Activated naive CD4-positive, alpha-beta T cell treated with anti-CD3 and anti-CD28 coated beads, Interleukin-2, amount 50 U/mL, for 24 hours (primary cell): ENCODE results near the gene UNC5A.

Experiments
- H3K27ac Mint-ChIP-seq: one replicate; pipeline ENCODE4 v1.8.0; 2021; ENCODE audit warnings: mild to moderate bottlenecking, mixed read lengths
- H3K27me3 Mint-ChIP-seq: one replicate; pipeline ENCODE4 v1.8.0; 2021; ENCODE audit warnings: mixed read lengths
- H3K36me3 Mint-ChIP-seq: one replicate; pipeline ENCODE4 v1.8.0; 2021; ENCODE audit warnings: mixed read lengths
- H3K4me1 Mint-ChIP-seq: one replicate; pipeline ENCODE4 v1.8.0; 2021; ENCODE audit warnings: mixed read lengths
- H3K4me3 Mint-ChIP-seq: one replicate; pipeline ENCODE4 v1.8.0; 2021; ENCODE audit warnings: mild to moderate bottlenecking, mixed read lengths
- H3K9me3 Mint-ChIP-seq: one replicate; pipeline ENCODE4 v1.8.0; 2021; ENCODE audit warnings: mixed read lengths

Gene UNC5A

DNA sequence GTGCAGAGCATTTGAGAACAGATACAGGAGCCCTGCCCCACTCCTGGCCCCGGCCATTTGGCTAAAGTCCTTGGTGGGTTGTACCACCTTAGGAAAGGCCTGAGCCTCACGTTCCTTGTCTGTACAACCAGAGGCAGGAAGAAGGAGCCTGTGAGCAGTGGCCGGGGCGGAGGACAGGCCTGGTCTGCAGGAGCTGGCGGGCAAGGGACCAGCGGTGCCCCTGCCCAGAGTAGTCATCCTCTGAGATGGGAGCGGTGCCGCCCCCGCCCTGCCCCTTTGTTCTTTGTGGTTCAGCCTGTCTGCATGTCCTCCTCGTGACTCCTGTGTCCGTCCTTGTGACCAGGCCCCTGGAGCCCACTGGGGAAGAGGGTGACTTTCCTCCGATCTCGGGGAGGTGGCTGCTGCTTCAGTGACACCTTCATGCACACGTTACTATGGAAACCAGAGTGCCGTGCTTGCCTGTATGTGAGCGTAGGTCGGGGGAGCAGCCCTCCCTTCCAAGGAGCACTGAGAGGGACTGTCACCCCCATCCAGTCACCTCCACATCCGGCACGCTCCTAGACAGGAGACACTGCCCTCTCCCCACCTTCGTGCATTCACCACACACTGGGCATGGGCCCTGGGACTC, 42.9 kb downstream of the UNC5A start:
- Mint-ChIP-seq H3K36me3 (no peaks in the 10 kb centered on the region), H3K4me3 (no peak overlapping the region), H3K27ac (no peak overlapping the region), H3K4me1 (no peaks in the 10 kb centered on the region), H3K27me3 (peaks cover 9% of the 10 kb centered on the region), H3K9me3 (no peaks in the 10 kb centered on the region)

DNA sequence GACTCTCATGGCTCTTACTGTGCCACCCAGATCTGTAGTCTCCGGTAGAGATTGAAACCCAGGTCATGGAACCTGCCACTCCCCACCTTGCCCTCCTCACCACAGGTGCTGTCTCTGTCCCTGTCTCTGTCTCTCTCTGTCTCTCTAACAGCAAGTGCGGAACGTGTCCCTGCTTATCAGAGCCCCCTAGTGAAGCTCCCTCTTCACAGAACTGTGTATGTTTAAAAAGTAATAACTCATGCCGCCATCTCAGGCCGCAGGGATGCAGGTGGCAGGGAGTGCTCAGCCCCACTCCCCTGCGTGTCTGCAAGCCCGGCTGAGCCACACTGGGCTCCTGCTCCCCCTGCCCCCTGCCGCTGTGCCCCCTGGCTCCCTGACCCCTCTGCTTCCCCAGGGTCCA, 43.8 kb downstream of the UNC5A start:
- Mint-ChIP-seq H3K27me3 (peaks cover 10% of the 10 kb centered on the region), H3K4me1 (no peaks in the 10 kb centered on the region), H3K27ac (no peak overlapping the region), H3K36me3 (no peaks in the 10 kb centered on the region), H3K4me3 (no peak overlapping the region), H3K9me3 (no peaks in the 10 kb centered on the region)

DNA sequence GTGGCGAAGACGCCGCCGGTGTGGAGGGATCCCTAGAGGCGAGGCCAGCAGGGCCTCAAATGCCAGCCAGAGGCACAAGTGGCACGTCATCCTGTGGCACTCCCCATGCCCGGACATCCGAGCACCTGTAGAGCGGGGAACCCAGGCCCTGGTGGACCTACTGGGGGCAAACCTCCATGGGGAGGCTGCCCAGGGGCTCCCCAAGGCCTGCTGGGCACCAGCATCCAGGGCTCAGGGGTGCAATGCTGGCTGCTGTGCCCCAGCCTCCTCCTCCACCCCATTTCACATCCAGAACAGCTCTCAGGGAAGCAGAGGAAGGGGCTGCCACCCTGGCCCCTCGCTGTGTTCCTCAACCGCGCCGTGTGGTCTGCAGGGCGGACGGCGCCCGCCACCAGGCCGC, 45.2 kb downstream of the UNC5A start:
- no peak overlapping the region for H3K4me3 Mint-ChIP-seq
- H3K27me3 Mint-ChIP-seq: peaks cover 9% of the 10 kb centered on the region
- no peak overlapping the region for H3K27ac Mint-ChIP-seq
- H3K36me3 Mint-ChIP-seq: no peaks in the 10 kb centered on the region
- no peaks in the 10 kb centered on the region for H3K4me1 Mint-ChIP-seq
- no peaks in the 10 kb centered on the region for H3K9me3 Mint-ChIP-seq

DNA sequence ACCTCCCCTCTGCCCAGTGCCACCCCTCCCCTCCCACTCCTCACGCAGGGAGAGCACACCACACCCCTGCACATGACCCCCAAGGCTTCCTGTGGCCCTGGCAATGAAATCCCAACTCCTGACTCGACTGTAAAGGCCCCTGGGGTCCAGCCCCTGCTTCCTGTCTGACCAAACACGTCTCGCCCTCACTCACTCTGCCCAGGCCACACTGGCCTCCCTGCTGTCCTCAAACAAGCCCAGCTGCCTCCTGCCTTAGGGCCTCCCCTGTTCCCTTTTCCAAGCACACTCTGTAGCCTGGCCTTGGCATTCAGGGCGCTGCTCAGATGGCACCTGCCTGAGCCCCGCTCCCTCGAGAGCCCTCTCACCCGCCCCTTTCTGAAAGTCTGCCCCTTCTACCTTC, 46.4 kb downstream of the UNC5A start:
- no peaks in the 10 kb centered on the region for H3K36me3 Mint-ChIP-seq
- H3K9me3 Mint-ChIP-seq: no peaks in the 10 kb centered on the region
- H3K4me3 Mint-ChIP-seq: no peak overlapping the region
- no peak overlapping the region for H3K27ac Mint-ChIP-seq
- no peaks in the 10 kb centered on the region for H3K4me1 Mint-ChIP-seq
- H3K27me3 Mint-ChIP-seq: peaks cover 11% of the 10 kb centered on the region

DNA sequence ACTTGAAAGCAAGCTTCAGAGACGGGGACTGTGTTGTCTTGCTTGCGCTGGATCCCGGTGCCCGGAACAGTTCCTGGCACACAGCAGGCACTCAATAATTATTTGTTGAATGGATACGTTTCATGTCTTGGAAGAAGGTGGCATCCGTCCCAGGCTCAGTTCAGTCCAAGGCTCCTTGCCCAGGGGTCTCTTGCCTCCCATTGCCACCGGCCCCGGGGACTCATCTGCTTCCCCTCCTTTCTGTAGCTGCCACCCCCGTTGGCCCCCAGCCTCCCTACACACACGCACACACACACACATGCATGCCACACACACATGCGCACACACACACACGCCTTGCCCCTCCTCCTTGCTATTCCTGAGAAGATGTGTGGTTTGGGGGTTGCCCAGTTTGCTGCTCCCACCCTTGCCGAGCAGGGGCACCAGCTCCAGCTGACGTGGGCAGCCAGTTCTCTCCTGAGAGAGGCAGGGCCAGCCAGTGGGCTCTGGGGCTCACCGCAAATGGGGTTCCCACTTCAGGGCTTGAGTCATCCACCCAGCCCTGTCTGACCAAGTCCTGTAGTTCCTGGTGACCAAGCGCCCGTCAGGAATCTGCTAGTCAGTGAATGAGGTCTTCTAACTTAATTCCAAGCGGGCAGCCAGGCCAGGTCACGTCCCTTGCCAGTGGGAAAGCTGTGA, 47.0 kb downstream of the UNC5A start:
- no peak overlapping the region for H3K27ac Mint-ChIP-seq
- no peaks in the 10 kb centered on the region for H3K36me3 Mint-ChIP-seq
- no peaks in the 10 kb centered on the region for H3K9me3 Mint-ChIP-seq
- H3K27me3 Mint-ChIP-seq: peaks cover 11% of the 10 kb centered on the region
- H3K4me1 Mint-ChIP-seq: no peaks in the 10 kb centered on the region
- H3K4me3 Mint-ChIP-seq: no peak overlapping the region

DNA sequence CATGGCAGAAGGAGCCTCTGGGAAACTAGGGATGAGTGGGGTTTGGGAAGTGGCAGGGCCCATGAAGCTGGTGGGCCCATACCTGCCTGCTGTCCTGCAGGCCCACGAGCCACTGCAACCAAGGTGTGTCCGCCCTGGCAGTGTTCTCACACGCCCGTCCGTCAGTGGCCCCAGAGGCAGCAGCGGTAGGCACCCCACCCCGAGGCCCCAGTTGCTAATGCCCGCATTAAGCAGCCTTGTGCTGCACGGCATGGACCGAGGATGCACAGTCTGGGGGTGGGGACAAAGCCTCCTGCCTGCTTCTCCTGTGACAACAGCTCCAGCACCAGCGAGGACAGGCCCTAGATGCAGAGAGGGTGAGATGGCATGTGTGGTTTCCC, 47.5 kb downstream of the UNC5A start:
- H3K4me3 Mint-ChIP-seq: no peak overlapping the region
- no peaks in the 10 kb centered on the region for H3K36me3 Mint-ChIP-seq
- no peaks in the 10 kb centered on the region for H3K4me1 Mint-ChIP-seq
- H3K9me3 Mint-ChIP-seq: no peaks in the 10 kb centered on the region
- H3K27ac Mint-ChIP-seq: no peak overlapping the region
- H3K27me3 Mint-ChIP-seq: peaks cover 11% of the 10 kb centered on the region

DNA sequence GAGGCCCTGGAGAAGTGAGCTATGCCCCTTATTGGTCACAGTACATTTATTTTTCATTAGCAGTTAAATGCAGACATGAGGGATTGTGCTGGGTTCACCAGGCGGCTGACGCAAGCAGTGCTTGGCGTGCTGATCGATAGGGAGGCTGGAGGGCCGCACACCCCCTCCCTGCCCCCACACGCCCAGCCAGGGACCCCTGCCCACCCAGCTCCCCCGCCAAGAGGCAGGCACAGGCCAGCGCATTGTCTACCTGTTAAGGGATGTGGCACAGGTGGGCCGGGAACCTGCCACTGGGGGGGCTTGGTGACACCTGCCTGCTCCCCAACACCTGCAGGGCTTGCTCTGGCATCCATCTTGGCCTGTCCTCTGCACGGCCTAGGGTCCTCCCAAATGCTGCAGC, 49.6 kb downstream of the UNC5A start:
- H3K27ac Mint-ChIP-seq: no peak overlapping the region
- H3K9me3 Mint-ChIP-seq: no peaks in the 10 kb centered on the region
- no peaks in the 10 kb centered on the region for H3K36me3 Mint-ChIP-seq
- H3K4me1 Mint-ChIP-seq: no peaks in the 10 kb centered on the region
- no peak overlapping the region for H3K4me3 Mint-ChIP-seq
- peaks cover 20% of the 10 kb centered on the region for H3K27me3 Mint-ChIP-seq

DNA sequence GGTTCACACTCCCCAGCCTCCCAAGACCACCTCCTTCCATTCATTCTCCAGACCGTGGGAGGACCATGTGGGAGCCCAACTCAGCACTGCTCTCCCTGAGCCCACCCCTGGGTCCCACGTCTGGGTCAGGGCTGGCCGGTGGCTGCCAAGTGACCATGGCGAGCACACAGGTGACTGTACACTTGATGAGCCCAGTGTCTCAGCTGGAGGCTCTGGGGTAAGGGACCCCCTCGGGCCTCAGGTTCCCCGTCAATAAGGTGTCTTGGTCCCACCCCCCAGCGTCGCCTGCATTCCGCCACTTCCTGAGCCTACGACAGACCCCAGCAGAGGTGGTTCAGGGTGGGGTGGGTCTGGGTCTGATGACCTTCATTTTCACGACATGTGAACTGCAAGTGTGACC, 50.0 kb downstream of the UNC5A start:
- Mint-ChIP-seq H3K36me3 (no peaks in the 10 kb centered on the region), H3K9me3 (no peaks in the 10 kb centered on the region), H3K27me3 (peaks cover 20% of the 10 kb centered on the region), H3K4me1 (no peaks in the 10 kb centered on the region), H3K27ac (no peak overlapping the region), H3K4me3 (no peak overlapping the region)

DNA sequence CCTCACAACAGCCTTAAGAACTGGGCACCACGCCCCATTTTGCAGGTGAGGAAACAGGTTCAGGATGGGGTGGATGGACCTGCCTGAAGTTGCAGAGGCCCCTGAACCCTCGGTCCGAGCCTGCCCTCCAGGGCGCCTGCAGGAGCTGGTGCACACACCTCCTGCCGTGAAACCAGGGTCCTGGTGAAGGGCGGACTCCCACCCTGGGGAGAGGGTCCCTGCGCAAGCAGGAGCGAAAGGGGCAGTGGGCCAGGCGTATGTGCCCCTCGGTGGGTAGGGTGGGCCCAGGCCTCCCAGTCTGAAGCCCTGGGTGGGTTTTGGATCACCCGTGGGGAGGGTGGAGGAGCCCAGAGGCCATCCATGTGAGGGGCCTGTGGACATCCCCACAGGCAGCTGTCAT, 50.9 kb downstream of the UNC5A start:
- Mint-ChIP-seq H3K27me3 (peaks cover 23% of the 10 kb centered on the region), H3K9me3 (no peaks in the 10 kb centered on the region), H3K36me3 (no peaks in the 10 kb centered on the region), H3K4me1 (no peaks in the 10 kb centered on the region), H3K4me3 (no peak overlapping the region), H3K27ac (no peak overlapping the region)

DNA sequence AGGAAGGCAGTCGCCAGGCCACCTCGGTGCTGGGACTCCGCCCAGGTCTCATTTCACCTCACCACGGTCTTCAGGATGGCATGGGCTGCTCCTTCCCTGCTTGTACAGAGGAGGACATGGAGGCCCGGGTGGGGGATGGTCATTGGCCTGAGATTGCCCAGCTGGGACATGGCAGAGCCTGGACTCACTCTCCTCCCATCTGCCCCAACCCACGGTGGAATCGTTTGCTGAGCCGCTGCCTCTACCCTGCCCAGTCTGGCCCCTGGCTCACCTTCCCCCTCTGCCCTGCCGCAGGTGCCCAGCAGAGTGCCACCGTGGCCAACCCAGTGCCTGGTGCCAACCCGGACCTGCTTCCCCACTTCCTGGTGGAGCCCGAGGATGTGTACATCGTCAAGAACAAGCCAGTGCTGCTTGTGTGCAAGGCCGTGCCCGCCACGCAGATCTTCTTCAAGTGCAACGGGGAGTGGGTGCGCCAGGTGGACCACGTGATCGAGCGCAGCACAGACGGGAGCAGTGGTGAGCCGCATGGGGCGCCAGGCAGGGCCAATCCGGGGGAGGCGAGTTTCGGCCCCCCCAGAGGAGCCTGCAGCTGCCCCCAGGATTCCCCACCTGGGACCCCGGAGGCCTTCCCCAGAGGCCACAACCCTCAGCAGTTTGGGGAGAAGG, 52.1 kb downstream of the UNC5A start:
- no peaks in the 10 kb centered on the region for H3K36me3 Mint-ChIP-seq
- H3K9me3 Mint-ChIP-seq: no peaks in the 10 kb centered on the region
- H3K4me1 Mint-ChIP-seq: no peaks in the 10 kb centered on the region
- H3K27me3 Mint-ChIP-seq: peaks cover 25% of the 10 kb centered on the region
- no peak overlapping the region for H3K4me3 Mint-ChIP-seq
- no peak overlapping the region for H3K27ac Mint-ChIP-seq

DNA sequence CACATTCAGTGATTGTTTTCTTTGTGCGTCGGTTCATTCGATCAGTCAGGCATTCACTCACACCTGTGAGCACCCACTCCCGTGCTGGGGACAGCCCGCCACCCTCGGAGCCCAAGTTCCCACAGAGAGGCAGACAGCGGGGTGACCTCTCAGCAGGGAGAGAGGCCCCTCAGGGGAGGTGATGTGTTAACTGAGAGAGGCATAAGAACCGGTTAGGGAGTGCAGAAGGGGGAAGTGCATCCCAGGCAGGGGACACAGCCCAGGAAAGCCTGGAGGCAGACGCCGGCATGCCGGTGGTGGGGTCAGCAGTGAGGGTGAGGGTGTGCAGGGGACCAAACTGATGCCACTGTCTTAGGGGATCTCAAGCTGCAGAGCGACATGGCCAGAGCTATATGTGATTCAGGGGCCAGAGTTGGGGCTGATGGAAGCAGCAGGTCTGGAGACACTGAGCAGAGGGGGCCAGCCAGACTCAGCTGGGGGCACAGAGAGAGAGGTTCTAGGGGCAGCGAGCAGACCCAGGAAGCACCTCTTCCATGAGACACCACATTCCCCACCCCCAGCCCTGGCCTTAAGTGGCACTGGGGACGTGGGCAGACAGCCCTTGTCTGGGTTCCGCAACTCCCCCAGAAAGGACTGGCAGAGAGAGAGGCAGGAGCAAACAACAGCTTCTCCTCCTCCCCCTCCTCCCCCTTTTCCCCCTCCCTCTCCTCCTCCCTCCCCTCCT, 52.8 kb downstream of the UNC5A start:
- Mint-ChIP-seq H3K4me3 (no peak overlapping the region), H3K9me3 (no peaks in the 10 kb centered on the region), H3K36me3 (no peaks in the 10 kb centered on the region), H3K27me3 (peaks cover 22% of the 10 kb centered on the region), H3K27ac (no peak overlapping the region), H3K4me1 (no peaks in the 10 kb centered on the region)

DNA sequence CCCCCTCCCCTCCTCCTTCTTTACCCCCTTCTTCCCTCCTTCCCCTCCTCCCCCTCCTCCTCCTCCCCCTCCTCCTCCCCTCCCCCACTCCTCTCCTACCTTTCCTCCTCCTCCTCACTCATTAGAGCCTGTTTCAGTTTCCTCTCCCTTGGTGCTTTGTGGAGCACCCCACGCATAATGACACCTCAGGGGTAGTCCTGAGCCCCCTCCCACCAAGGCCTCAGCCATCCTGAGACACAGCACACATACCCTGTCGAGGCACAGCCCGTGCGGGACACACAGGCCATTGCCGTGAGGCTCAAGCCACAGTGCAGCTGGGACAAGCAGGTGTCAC, 53.4 kb downstream of the UNC5A start:
- Mint-ChIP-seq H3K36me3 (no peaks in the 10 kb centered on the region), H3K27ac (no peak overlapping the region), H3K4me3 (no peak overlapping the region), H3K27me3 (peaks cover 21% of the 10 kb centered on the region), H3K4me1 (no peaks in the 10 kb centered on the region), H3K9me3 (no peaks in the 10 kb centered on the region)

DNA sequence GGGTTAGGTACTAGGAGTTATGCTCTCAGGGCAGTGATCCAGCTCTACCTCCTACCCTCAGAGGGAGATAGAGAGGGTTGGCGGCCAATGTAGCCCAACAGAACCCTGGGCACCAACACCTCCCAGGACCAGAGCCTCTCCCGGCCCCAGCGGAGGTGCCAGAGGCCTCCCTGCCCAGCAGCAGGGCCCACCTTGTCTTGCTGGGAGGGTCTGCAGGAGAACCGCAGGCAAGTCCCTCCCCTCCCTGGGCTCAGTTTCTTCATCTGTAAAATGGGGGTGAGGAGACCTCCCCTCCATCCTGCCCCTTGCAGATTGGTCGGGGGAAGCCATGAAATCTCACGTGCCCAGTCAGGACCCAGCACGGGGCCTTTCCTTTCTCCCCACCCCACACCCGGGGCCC, 54.4 kb downstream of the UNC5A start:
- H3K9me3 Mint-ChIP-seq: no peaks in the 10 kb centered on the region
- no peaks in the 10 kb centered on the region for H3K4me1 Mint-ChIP-seq
- peaks cover 21% of the 10 kb centered on the region for H3K27me3 Mint-ChIP-seq
- no peak overlapping the region for H3K4me3 Mint-ChIP-seq
- no peaks in the 10 kb centered on the region for H3K36me3 Mint-ChIP-seq
- no peak overlapping the region for H3K27ac Mint-ChIP-seq

DNA sequence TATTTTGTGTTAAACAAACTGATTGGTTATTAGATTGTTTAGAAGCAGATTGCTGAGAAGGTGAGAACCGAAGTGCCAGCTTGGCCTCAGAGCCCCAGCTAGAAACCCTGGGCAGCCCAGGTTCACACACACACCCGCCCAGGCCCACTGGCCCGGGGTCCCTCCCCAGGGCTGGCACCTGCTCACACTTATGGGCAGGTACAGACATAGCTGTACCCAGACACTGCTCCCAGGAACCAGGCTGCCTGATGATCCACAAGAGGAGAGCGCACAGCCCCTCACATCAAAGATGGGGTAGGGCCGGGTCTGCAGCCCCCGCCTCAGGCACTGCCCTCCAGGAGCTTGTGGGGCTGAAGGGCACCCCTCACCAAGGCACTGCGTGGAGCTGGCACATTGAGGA, 55.6 kb downstream of the UNC5A start:
- Mint-ChIP-seq H3K27me3 (peaks cover 20% of the 10 kb centered on the region), H3K4me1 (peaks cover 5% of the 10 kb centered on the region), H3K4me3 (no peak overlapping the region), H3K9me3 (no peaks in the 10 kb centered on the region), H3K27ac (no peak overlapping the region), H3K36me3 (no peaks in the 10 kb centered on the region)

DNA sequence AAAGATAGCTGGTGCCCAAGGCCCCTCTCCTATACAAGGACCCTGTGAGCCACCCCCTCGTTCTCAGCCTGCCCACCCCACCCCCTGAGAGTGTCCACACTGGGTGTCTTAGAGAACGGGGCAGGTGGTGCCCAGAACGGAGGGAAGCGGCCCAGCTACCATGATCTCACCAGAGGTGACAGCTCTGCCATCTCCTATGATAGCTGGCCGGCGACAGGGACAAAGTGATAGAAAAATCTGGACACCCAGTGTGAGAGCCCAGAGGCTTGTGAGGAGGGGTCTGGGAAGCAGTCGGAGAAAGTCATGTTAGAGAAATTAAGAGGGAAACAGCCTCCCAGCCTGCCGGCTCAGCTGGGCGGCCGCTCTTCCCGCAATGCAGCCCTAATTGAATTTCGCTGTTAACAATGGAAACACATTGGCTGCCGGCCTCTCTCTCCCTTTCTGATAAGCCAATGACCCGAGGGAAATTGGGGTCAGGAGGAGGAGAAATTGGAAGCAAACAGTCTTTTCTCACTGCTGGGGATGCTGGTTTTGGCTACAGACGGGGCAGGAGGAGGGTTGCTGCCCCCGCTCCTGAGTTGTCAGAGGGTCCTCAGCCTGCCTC, 56.5 kb downstream of the UNC5A start:
- Mint-ChIP-seq H3K36me3 (no peaks in the 10 kb centered on the region), H3K9me3 (no peaks in the 10 kb centered on the region), H3K4me3 (no peak overlapping the region), H3K27ac (no peak overlapping the region), H3K27me3 (peaks cover 18% of the 10 kb centered on the region), H3K4me1 (peaks cover 5% of the 10 kb centered on the region)

DNA sequence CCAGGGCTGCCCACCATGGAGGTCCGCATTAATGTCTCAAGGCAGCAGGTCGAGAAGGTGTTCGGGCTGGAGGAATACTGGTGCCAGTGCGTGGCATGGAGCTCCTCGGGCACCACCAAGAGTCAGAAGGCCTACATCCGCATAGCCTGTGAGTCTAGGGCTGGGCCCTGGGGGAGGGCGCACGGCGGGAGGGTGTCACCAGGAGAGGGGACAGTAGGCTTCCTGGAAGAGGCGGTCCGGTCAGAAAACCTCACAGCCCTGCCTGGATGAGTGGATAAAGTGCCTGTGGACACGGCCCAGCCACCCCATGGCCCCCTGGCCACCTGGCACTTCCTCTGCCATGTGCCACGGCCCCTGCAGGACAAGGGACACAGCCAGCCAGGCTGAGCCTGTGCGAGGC, 57.8 kb downstream of the UNC5A start:
- no peak overlapping the region for H3K4me3 Mint-ChIP-seq
- no peaks in the 10 kb centered on the region for H3K9me3 Mint-ChIP-seq
- H3K27me3 Mint-ChIP-seq: peaks cover 15% of the 10 kb centered on the region

More for the DNA sequence above, 57.8 kb downstream of the UNC5A start:
- Mint-ChIP-seq H3K36me3 (no peaks in the 10 kb centered on the region), H3K27ac (no peak overlapping the region), H3K4me1 (peaks cover 5% of the 10 kb centered on the region)
